ENCODE data around the gene EFCAB12.

The EFCAB12 gene

GRCh38 chr3:129446926-129447325 is 18.5 kb upstream of the EFCAB12 start:
- no peak for DNase-seq (ENCODE audit: low read depth in 1 of 2, low spot score in 1 of 2)

- DNase-seq (ENCODE audit: low read depth in 1 of 2, low spot score in 1 of 2) = no peak
Measured at GRCh38 chr3:129445471-129445870, 17.0 kb upstream of the EFCAB12 start.

GRCh38 chr3:129442947-129443346 is 14.5 kb upstream of the EFCAB12 start:
- no peak for DNase-seq (ENCODE audit: low read depth in 1 of 2, low spot score in 1 of 2)

DNA sequence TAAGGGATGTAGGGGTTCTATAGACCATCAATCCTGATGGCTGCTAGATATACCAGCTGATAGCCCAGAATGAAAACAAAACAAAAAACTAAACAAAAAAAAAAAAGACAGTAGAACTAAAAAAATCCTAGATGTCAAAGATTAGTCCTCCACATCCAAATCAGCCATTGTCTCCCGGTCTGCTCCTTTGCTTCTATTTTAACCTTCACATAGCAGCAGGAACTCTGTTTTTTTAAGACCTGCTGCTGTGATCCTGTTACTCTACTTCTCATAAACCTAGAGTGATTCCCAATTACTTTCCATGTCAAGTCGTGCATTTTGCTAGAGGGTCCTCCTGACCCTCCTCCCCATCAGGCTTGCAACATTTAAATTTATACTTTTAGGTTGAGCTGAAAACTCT is 14.1 kb upstream of the EFCAB12 start:
- DNase-seq (ENCODE audit: low read depth in 1 of 2, low spot score in 1 of 2) = no peak

- DNase-seq (ENCODE audit: low read depth in 1 of 2, low spot score in 1 of 2) = no peak
Measured at GRCh38 chr3:129441782-129442181, 13.3 kb upstream of the EFCAB12 start.

GRCh38 chr3:129441215-129441614 is 12.8 kb upstream of the EFCAB12 start:
- DNase-seq (ENCODE audit: low read depth in 1 of 2, low spot score in 1 of 2) = no peak

DNA sequence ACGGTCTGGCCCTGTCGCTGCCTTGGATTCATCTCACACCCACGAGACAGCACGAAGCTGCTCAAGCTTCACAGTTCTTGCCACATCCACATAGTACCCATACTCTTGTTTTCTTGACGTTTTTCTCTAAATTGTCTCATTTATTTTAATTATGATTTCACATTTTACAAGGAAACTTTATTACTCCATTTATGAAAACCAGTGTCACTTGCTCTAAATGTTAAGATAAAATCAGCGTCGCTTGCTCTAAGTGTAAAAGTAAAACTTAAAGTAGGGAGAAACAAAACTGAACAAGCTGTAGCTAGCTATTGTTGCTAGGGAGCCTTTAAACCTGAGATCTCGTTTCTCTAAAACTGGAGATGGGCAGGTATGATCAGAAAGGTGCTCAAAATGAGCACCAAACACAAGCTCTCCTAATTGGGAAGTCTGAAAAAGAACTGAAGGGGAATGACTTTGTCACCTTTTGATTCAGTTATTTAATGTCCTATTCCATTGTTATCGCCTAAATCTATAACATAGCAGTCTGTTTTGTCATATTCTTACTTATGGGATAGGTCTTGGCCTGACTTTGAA is 12.3 kb upstream of the EFCAB12 start:
- no peak for DNase-seq (ENCODE audit: low read depth in 1 of 2, low spot score in 1 of 2)

- DNase-seq (ENCODE audit: low read depth in 1 of 2, low spot score in 1 of 2) = peak; percentile 97 to 98
Measured at GRCh38 chr3:129439817-129440617, 11.6 kb upstream of the EFCAB12 start, which contains the start of the genes IFT122 and MBD4. Gene IFT122, plus strand, starts transcription at chr3:129440224. Its CDS starts 107 bp downstream, at chr3:129440331. Gene MBD4, minus strand, starts transcription at chr3:129439948. Its CDS starts 115 bp downstream, at chr3:129439833.

GRCh38 chr3:129439226-129439816 is 10.9 kb upstream of the EFCAB12 start:
- DNase-seq (ENCODE audit: low read depth in 1 of 2, low spot score in 1 of 2) = peak in 1 of 2 donors; percentile 13

GRCh38 chr3:129435367-129435766 is 6.9 kb upstream of the EFCAB12 start:
- no peak for DNase-seq (ENCODE audit: low read depth in 1 of 2, low spot score in 1 of 2)

- DNase-seq (ENCODE audit: low read depth in 1 of 2, low spot score in 1 of 2) = no peak
Measured at GRCh38 chr3:129434140-129434539, 5.7 kb upstream of the EFCAB12 start.

DNA sequence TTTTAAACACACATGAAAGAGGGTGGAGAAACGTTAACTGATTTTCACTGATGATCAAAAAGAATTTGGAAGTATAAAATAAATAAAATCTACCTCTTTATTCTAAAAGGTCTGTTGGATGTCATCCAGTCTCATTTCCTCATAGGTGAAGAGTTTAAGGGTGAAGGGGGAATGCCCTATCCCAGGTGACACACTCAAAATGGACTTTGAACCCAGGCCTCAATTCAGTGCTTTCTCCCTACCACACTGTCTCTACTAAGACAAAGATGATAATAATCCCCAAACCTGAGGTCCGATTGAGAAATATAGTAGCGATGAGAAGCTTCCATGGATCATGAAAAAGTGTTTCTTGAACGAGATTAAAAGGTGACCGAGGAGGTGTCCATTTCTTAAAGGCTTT is 5.1 kb upstream of the EFCAB12 start:
- DNase-seq (ENCODE audit: low read depth in 1 of 2, low spot score in 1 of 2) = no peak

- DNase-seq (ENCODE audit: low read depth in 1 of 2, low spot score in 1 of 2) = no peak
Measured at GRCh38 chr3:129432671-129433070, 4.2 kb upstream of the EFCAB12 start.

DNA sequence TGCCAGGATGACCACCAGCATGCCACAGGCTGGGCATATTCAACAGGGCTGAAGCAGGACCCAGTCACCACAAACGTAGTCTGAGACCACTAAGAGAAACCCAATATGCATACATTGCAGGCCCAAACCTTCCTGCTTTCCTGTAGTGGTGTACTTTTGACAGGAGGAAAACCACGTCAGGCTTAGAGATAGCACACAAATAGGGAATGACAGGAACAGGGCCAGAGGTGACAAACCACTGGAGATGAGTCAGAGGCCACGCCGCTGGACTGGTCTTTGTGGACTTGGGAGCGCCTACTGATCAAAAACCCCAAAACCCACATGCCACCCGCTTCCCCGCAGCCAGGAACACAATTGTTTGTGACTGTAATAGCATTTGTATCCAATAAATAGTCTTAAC is 3.6 kb upstream of the EFCAB12 start:
- no peak for DNase-seq (ENCODE audit: low read depth in 1 of 2, low spot score in 1 of 2)

DNA sequence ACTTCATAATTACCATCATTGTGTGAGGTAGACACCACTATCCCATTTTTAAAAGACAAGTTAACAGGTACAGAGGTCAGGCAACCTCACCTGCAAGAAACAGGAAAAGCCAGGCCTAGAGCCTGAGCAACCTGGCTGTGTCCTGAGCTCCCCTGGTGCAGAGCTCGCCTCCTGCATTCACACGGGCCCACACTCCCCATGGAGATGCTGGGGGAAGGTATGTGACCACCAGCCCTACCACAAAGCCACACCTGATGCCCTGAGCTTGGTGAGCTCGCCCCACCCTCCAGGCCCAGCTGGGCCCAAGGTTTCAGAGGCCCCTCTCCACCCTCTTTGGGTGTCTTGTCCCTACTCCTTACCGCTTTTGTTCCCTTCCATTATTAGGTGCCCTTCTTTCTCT is 1.2 kb upstream of the EFCAB12 start:
- DNase-seq (ENCODE audit: low read depth in 1 of 2, low spot score in 1 of 2) = no peak

DNA sequence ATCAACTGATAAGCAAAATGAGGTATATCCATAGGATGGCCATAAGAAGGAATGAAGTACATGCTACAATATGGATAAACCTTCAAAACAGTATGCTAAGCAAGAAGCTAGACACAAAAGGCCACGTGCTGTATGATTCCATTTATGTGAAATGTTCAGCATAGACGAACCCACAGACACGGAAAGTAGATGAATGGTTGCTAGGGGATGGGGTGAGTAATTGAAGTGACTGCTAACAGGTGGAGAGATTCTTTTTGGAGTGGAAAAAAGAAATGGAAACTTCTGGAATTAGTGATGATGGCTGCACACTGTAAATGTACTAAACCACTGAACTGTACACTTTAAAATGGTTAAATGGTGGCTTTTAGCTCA is 630 bp upstream of the EFCAB12 start:
- no peak for DNase-seq (ENCODE audit: low read depth in 1 of 2, low spot score in 1 of 2)

DNA sequence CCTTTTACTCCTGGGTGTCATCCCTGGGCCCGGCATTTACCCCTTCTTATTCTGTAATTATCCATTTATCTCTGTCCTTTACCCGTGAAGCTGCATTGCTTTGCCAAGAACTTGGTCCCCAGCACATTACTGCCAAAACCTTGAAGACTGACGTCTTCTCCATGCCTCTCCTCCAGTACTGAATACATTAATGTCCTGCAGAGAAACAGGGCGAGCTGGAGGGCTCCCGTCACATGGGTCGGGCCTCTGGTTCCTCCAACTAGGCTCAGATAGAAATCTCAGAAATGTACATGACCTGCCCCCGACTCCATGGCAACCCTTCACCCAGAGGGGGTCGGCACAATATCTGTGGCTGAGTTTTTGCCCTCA is 445 bp downstream of the EFCAB12 start:
- DNase-seq (ENCODE audit: low read depth in 1 of 2, low spot score in 1 of 2) = no peak

DNA sequence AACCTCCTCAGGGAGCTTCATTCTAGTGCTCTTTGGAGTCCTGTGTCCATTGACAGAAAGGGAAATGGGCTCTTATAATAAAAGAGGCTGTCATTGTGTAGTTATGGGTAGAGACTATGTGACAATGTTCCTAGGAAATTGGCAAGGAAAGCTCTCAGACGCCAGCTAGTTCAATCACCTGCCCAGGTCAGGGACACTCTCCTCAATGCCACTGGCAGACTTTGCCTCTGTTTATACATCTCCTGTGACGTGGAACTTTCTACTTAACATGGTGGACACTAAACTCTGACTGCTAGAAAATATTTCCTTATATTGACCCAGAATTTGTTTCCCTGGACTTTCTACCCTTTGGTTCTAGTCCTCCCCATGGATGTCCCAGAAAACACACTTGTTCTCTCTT is 2.8 kb downstream of the EFCAB12 start:
- DNase-seq (ENCODE audit: low read depth in 1 of 2, low spot score in 1 of 2) = no peak

- DNase-seq (ENCODE audit: low read depth in 1 of 2, low spot score in 1 of 2) = no peak
Measured at GRCh38 chr3:129425213-129425612, 3.2 kb downstream of the EFCAB12 start.

GRCh38 chr3:129424185-129424841 is 4.1 kb downstream of the EFCAB12 start:
- DNase-seq (ENCODE audit: low read depth in 1 of 2, low spot score in 1 of 2) = no peak

- DNase-seq (ENCODE audit: low read depth in 1 of 2, low spot score in 1 of 2) = no peak
Measured at GRCh38 chr3:129422897-129423296, 5.5 kb downstream of the EFCAB12 start.

All from activated CD4-positive, alpha-beta T cell treated with anti-CD3 and anti-CD28 coated beads, Interleukin-2, amount 50 U/mL, for 24 hours (primary cell).